ENCODE data around the gene RPF1. TPM values are rescaled to one million over a fixed set of nuclear protein-coding genes. Genes with fewer than 3 reads are reported as not detected.

Gene RPF1
- total RNA-seq, 1 donor from 2014 or later, result 30.1 TPM

GRCh38 chr1:84524590-84524989 lies 45.5 kb downstream of the RPF1 start:
- no peak overlapping the region for H3K27ac ChIP-seq (ENCODE audit: low read depth, low read length)
- H3K27me3 ChIP-seq (ENCODE audit: insufficient read depth, low read length), result no peaks in the 10 kb centered on the region
- no peaks in the 10 kb centered on the region for H3K4me1 Mint-ChIP-seq (ENCODE audit: low read depth, unreplicated experiment)
- no peak overlapping the region for H3K27ac Mint-ChIP-seq (ENCODE audit: unreplicated experiment)
- no peak for DNase-seq (ENCODE audit: low read depth)
- no peak overlapping the region for H2AFZ ChIP-seq (ENCODE audit: low read depth, low read length)
- no peaks in the 10 kb centered on the region for H3K9me3 ChIP-seq (ENCODE audit: insufficient read depth, low read depth, low read length)
- no peak overlapping the region for H3K4me2 ChIP-seq (ENCODE audit: low read length)
- H3K9ac ChIP-seq (ENCODE audit: low read length), result no peak overlapping the region
- FAIRE-seq, result no peak
- peaks cover 2% of the 10 kb centered on the region for H3K36me3 Mint-ChIP-seq (ENCODE audit: low read depth, unreplicated experiment)
- no peaks in the 10 kb centered on the region for H3K4me1 ChIP-seq (ENCODE audit: insufficient read depth, low read length)
- TF ChIP-seq EZH2 (IDR thresholded peaks at IDR 0.05; ENCODE audit: insufficient read depth, low read length), result no peak
- no peak for TF ChIP-seq CTCF (IDR thresholded peaks at IDR 0.05; ENCODE audit: insufficient read depth, low read depth, low read length)
- H4K20me1 ChIP-seq (ENCODE audit: insufficient read depth, low read length), result no peaks in the 10 kb centered on the region
- H3K79me2 ChIP-seq (ENCODE audit: insufficient read depth, low read length), result no peaks in the 10 kb centered on the region
- H3K36me3 ChIP-seq (ENCODE audit: insufficient read depth, low read length), result no peaks in the 10 kb centered on the region
- H3K4me3 Mint-ChIP-seq (ENCODE audit: unreplicated experiment), result no peak overlapping the region
- no peaks in the 10 kb centered on the region for H3K9me3 Mint-ChIP-seq (ENCODE audit: unreplicated experiment)
- H3K4me3 ChIP-seq (ENCODE audit: insufficient read depth, low read depth, low read length), result no peak overlapping the region
- no peaks in the 10 kb centered on the region for H3K27me3 Mint-ChIP-seq (ENCODE audit: low read depth, unreplicated experiment)

- Histone ChIP-seq H3K4me3 (ENCODE audit: insufficient read depth, low read depth, low read length) (no peak overlapping the region), H3K4me1 (ENCODE audit: insufficient read depth, low read length) (no peaks in the 10 kb centered on the region), H3K9ac (ENCODE audit: low read length) (no peak overlapping the region), H3K79me2 (ENCODE audit: insufficient read depth, low read length) (no peaks in the 10 kb centered on the region), H3K27ac (ENCODE audit: low read depth, low read length) (no peak overlapping the region), H4K20me1 (ENCODE audit: insufficient read depth, low read length) (no peaks in the 10 kb centered on the region), H3K27me3 (ENCODE audit: insufficient read depth, low read length) (no peaks in the 10 kb centered on the region), H2AFZ (ENCODE audit: low read depth, low read length) (no peak overlapping the region), H3K9me3 (ENCODE audit: insufficient read depth, low read depth, low read length) (no peaks in the 10 kb centered on the region), H3K36me3 (ENCODE audit: insufficient read depth, low read length) (no peaks in the 10 kb centered on the region), H3K4me2 (ENCODE audit: low read length) (no peak overlapping the region)
- no peak for DNase-seq (ENCODE audit: low read depth)
- no peak for FAIRE-seq
- Mint-ChIP-seq H3K27me3 (ENCODE audit: low read depth, unreplicated experiment) (no peaks in the 10 kb centered on the region), H3K36me3 (ENCODE audit: low read depth, unreplicated experiment) (peaks cover 2% of the 10 kb centered on the region), H3K27ac (ENCODE audit: unreplicated experiment) (no peak overlapping the region), H3K9me3 (ENCODE audit: unreplicated experiment) (no peaks in the 10 kb centered on the region), H3K4me3 (ENCODE audit: unreplicated experiment) (no peak overlapping the region), H3K4me1 (ENCODE audit: low read depth, unreplicated experiment) (no peaks in the 10 kb centered on the region)
- TF ChIP-seq CTCF (IDR thresholded peaks at IDR 0.05; ENCODE audit: insufficient read depth, low read depth, low read length) (no peak), EZH2 (IDR thresholded peaks at IDR 0.05; ENCODE audit: insufficient read depth, low read length) (no peak)
These were observed 46.7 kb downstream of the RPF1 start for GRCh38 chr1:84525779-84526178.

GRCh38 chr1:84538599-84538998 lies 59.5 kb downstream of the RPF1 start:
- Histone ChIP-seq H3K27me3 (ENCODE audit: insufficient read depth, low read length) (no peaks in the 10 kb centered on the region), H4K20me1 (ENCODE audit: insufficient read depth, low read length) (no peaks in the 10 kb centered on the region), H3K4me1 (ENCODE audit: insufficient read depth, low read length) (no peaks in the 10 kb centered on the region), H3K9me3 (ENCODE audit: insufficient read depth, low read depth, low read length) (no peaks in the 10 kb centered on the region), H3K4me2 (ENCODE audit: low read length) (no peak overlapping the region), H3K27ac (ENCODE audit: low read depth, low read length) (no peak overlapping the region), H3K79me2 (ENCODE audit: insufficient read depth, low read length) (no peaks in the 10 kb centered on the region), H3K9ac (ENCODE audit: low read length) (no peak overlapping the region), H3K4me3 (ENCODE audit: insufficient read depth, low read depth, low read length) (no peak overlapping the region), H3K36me3 (ENCODE audit: insufficient read depth, low read length) (no peaks in the 10 kb centered on the region), H2AFZ (ENCODE audit: low read depth, low read length) (no peak overlapping the region)
- Mint-ChIP-seq H3K9me3 (ENCODE audit: unreplicated experiment) (no peaks in the 10 kb centered on the region), H3K4me3 (ENCODE audit: unreplicated experiment) (no peak overlapping the region), H3K27ac (ENCODE audit: unreplicated experiment) (no peak overlapping the region), H3K36me3 (ENCODE audit: low read depth, unreplicated experiment) (peaks cover 2% of the 10 kb centered on the region), H3K4me1 (ENCODE audit: low read depth, unreplicated experiment) (peaks cover 4% of the 10 kb centered on the region), H3K27me3 (ENCODE audit: low read depth, unreplicated experiment) (no peaks in the 10 kb centered on the region)
- TF ChIP-seq EZH2 (IDR thresholded peaks at IDR 0.05; ENCODE audit: insufficient read depth, low read length) (no peak), CTCF (IDR thresholded peaks at IDR 0.05; ENCODE audit: insufficient read depth, low read depth, low read length) (no peak)
- DNase-seq (ENCODE audit: low read depth), result no peak
- FAIRE-seq, result no peak
